OCI-LY3 (cell line): ENCODE measurements around the gene SLC25A18.

Experiments
- CTCF ChIP-seq: fragments of 200-600, 300-600 bp; sonication (generic); IDR thresholded peaks from 2 replicates; pipeline ENCODE4 v1.5.1; 2014; ENCODE audit warnings: antibody characterized with exemption, low read length, low read depth
- EZH2phosphoT487 ChIP-seq: fragments of 200-600 bp; shearing (Covaris generic); IDR thresholded peaks from 2 replicates; pipeline ENCODE4 v1.6.1; 2018; ENCODE audit warnings: antibody characterized with exemption, mixed run types, low read depth

GRCh38 chr22:17554814-17555213 is 8.5 kb upstream of the SLC25A18 start:
- TF ChIP-seq CTCF (no peak), EZH2phosphoT487 (no peak)
